Lung (tissue), 12 donors: ENCODE results near the gene IQGAP2. TPM values are rescaled to one million over a fixed set of nuclear protein-coding genes. Genes with fewer than 3 reads are reported as not detected.
A peak's percentile ranks its signal among the peaks of the same experiment; 100 is the strongest.

Experiments used
- ATAC-seq: fragments of 200-7000 bp; cut with Tn5 transposase; one replicate; pipeline ENCODE4 v1.9.1; 2020; ENCODE audit warnings: moderate number of reproducible peaks; ENCODE audit not compliant: insufficient read depth, low FRiP score
- DNase-seq, 3 donors: peaks; one replicate each; pipeline ENCODE4 v3.0.0-alpha.2; 2013 to 2017
- H3K27ac ChIP-seq, 2 donors: one replicate each; pipeline ENCODE4 v1.5.1; 2013; ENCODE audit warnings: mild to moderate bottlenecking in 2 of 2, moderate library complexity in 2 of 2, control low read depth in 1 of 2, inconsistent platforms in 1 of 2, low read depth in 1 of 2, low read length in 1 of 2
- H3K27me3 ChIP-seq, 3 donors: one replicate each; pipeline ENCODE4 v1.5.1; 2013; ENCODE audit warnings: low read length in 2 of 3; ENCODE audit not compliant: control insufficient read depth in 3 of 3, insufficient read depth in 3 of 3
- H3K36me3 ChIP-seq, 4 donors: one replicate each; pipeline ENCODE4 v1.5.1; 2013; ENCODE audit warnings: low read length in 4 of 4, mild to moderate bottlenecking in 1 of 4, moderate library complexity in 1 of 4; ENCODE audit not compliant: control insufficient read depth in 4 of 4, insufficient read depth in 4 of 4
- H3K4me1 ChIP-seq, 5 donors: one replicate each; pipeline ENCODE4 v1.5.1; 2013; ENCODE audit warnings: low read length in 5 of 5, mild to moderate bottlenecking in 2 of 5, moderate library complexity in 1 of 5; ENCODE audit not compliant: control insufficient read depth in 5 of 5, insufficient read depth in 5 of 5
- H3K4me3 ChIP-seq: one replicate; pipeline ENCODE4 v1.5.1; 2013; ENCODE audit warnings: mild to moderate bottlenecking, control low read depth, moderate library complexity
- H3K9ac ChIP-seq, 2 donors: one replicate each; pipeline ENCODE4 v1.5.1; 2013; ENCODE audit warnings: low read length in 2 of 2, control low read depth in 1 of 2; ENCODE audit not compliant: insufficient read depth in 1 of 2
- H3K9me3 ChIP-seq, 4 donors: one replicate each; pipeline ENCODE4 v1.5.1; 2013; ENCODE audit warnings: low read length in 3 of 4, mild to moderate bottlenecking in 1 of 4, moderate library complexity in 1 of 4; ENCODE audit not compliant: control insufficient read depth in 4 of 4, insufficient read depth in 3 of 4
- WGBS, 2 donors: extraction: QIAGEN DNeasy Blood & Tissue Kit; methylation state at CpG; one replicate each; pipeline ENCODE4 v1.1.7; 2013; 5-methylcytosine and 5-hydroxymethylcytosine counted together
- polyA plus RNA-seq, 2 donors: library from polyadenylated mRNA; stranded (reverse); fragments of 200-250 nt; gene quantifications; one replicate each; pipeline ENCODE4 v1.2.1, GENCODE V29; 2013
- total RNA-seq, 2 donors: library from RNA; depleted of rRNA in 1 of 2; stranded (reverse); fragments of >200 nt in 1 of 2; gene quantifications; one replicate each; pipeline ENCODE4 v1.2.1, GENCODE V29; 2014 to 2021
- TF ChIP-seq, protein P1 (sequence below): IDR thresholded peaks from 2 replicates; pipeline ENCODE4 v1.5.1; 2012; ENCODE audit warnings: mild to moderate bottlenecking; ENCODE audit errors: control extremely low read depth, extremely low read depth
- donor health status: control.
- donor health status: control.
- donor health status: Bipolar disorder and iron deficiency.
- donor health status: healthy.
- donor health status: DM: yes; HTN: yes; CAD: no.

IQGAP2 gene
- total and polyA plus RNA-seq, 4 donors: 6.0 to 33.6 (median 13.7) TPM

DNA sequence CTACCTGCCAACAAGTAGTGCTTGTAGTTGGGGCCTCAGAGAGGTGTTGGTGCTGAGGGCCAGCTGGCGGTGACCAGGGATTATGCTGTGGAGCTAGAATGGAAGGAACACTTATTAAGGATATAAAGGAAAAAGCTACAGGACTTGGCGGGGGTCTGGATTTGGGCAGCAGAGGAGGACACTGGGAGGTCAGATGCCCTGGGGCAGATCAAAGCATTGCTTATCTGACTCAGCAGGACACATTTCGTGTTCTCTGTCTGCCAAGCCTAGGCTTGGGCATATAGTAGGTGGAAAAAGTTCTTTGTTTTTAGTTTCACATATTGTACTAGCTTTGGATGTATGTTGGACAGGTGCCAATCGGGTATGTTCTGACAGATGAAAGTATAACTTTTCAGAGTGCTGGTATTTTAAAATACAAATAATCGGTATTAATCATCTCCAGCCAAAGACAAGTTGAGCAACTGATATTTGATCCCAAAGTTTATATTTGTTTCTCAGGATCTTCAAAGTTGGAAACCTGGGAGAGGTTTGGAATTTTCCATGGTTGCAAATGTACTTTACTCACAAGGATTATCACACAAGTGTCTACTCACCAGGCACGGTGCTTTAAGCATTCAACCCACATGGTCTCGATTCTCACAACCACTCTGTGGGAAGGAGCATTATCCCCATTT is 69.4 kb downstream of the IQGAP2 start:
- DNase-seq (peak in 1 of 3 donors; percentile 22), ATAC-seq (no peak)
- Histone ChIP-seq H3K4me3 (no peak overlapping the region), H3K9me3 (no peaks in the 10 kb centered on the region), H3K27ac (no peak overlapping the region), H3K36me3 (peaks cover 0 to 2% (median 0%) of the 10 kb centered on the region in 4 donors), H3K27me3 (no peaks in the 10 kb centered on the region), H3K9ac (no peak overlapping the region), H3K4me1 (no peaks in the 10 kb centered on the region)
- 89 to 95% methylated on average over 7 of the region's 7 CpGs for WGBS, 2 donors
- TF ChIP-seq, protein P1, sequence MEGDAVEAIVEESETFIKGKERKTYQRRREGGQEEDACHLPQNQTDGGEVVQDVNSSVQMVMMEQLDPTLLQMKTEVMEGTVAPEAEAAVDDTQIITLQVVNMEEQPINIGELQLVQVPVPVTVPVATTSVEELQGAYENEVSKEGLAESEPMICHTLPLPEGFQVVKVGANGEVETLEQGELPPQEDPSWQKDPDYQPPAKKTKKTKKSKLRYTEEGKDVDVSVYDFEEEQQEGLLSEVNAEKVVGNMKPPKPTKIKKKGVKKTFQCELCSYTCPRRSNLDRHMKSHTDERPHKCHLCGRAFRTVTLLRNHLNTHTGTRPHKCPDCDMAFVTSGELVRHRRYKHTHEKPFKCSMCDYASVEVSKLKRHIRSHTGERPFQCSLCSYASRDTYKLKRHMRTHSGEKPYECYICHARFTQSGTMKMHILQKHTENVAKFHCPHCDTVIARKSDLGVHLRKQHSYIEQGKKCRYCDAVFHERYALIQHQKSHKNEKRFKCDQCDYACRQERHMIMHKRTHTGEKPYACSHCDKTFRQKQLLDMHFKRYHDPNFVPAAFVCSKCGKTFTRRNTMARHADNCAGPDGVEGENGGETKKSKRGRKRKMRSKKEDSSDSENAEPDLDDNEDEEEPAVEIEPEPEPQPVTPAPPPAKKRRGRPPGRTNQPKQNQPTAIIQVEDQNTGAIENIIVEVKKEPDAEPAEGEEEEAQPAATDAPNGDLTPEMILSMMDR: no peak

- no peak overlapping the region for H3K27ac ChIP-seq
- no peaks in the 10 kb centered on the region for H3K27me3 ChIP-seq
- ATAC-seq (no peak), DNase-seq (no peak)
- TF ChIP-seq, protein P1: no peak
- H3K9ac ChIP-seq: no peak overlapping the region
- H3K9me3 ChIP-seq: no peaks in the 10 kb centered on the region
- H3K4me3 ChIP-seq: no peak overlapping the region
- H3K4me1 ChIP-seq: no peaks in the 10 kb centered on the region
- peaks cover 0 to 2% (median 0%) of the 10 kb centered on the region in 4 donors for H3K36me3 ChIP-seq
- WGBS, 2 donors: 96% methylated on average over 2 of the region's 2 CpGs
Observed at GRCh38 chr5:76473009-76473336, 69.9 kb downstream of the IQGAP2 start.

DNA sequence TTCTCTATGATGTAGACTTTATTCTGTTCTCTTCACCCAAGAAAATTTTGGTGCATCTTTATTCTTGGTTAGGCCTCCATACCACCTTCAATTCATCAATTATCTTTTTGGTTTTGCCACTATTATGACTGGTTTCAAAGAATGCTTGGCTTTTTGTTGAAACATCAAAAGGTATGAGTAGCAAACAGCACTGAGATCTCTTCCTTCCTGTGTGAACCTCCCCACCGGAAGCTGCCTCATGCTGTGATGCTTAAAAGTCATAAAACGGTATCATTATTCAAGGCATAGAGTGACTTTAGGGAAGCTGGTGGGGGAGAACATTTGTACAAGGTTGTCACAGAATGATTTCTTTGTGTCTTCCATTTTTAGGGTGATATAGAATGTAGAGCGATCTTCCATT is 70.6 kb downstream of the IQGAP2 start:
- Histone ChIP-seq H3K36me3 (peaks cover 0 to 2% (median 0%) of the 10 kb centered on the region in 4 donors), H3K9ac (no peak overlapping the region), H3K4me1 (peaks cover 0 to 2% (median 0%) of the 10 kb centered on the region in 5 donors), H3K27ac (no peak overlapping the region), H3K4me3 (no peak overlapping the region), H3K27me3 (no peaks in the 10 kb centered on the region), H3K9me3 (no peaks in the 10 kb centered on the region)
- DNase-seq (no peak), ATAC-seq (no peak)
- WGBS, 2 donors: 43 to 67% methylated on average over 3 of the region's 3 CpGs
- TF ChIP-seq, protein P1: no peak

- Histone ChIP-seq H3K9ac (no peak overlapping the region), H3K4me1 (peaks cover 0 to 2% (median 0%) of the 10 kb centered on the region in 5 donors), H3K4me3 (no peak overlapping the region), H3K36me3 (peaks cover 0 to under 1% (median 0%) of the 10 kb centered on the region in 4 donors), H3K27ac (no peak overlapping the region), H3K27me3 (no peaks in the 10 kb centered on the region), H3K9me3 (no peaks in the 10 kb centered on the region)
- no peak for DNase-seq
- TF ChIP-seq, protein P1: no peak
- ATAC-seq: no peak
- WGBS, 2 donors: 77 to 85% methylated on average over 2 of the region's 2 CpGs
Observed at GRCh38 chr5:76474377-76474776, 71.3 kb downstream of the IQGAP2 start.
